Subcutaneous abdominal adipose tissue (tissue), 5 donors: ENCODE results near the gene OTOP2.

Source experiments
- H3K27ac ChIP-seq: one replicate; pipeline ENCODE4 v1.7.0; 2013; ENCODE audit warnings: low read depth, mild to moderate bottlenecking, inconsistent platforms, low read length, moderate library complexity
- H3K27me3 ChIP-seq, 5 donors: one replicate each; pipeline ENCODE4 v1.7.0; 2013; ENCODE audit warnings: low read length in 5 of 5, inconsistent platforms in 1 of 5; ENCODE audit not compliant: control insufficient read depth in 5 of 5, insufficient read depth in 4 of 5
- H3K36me3 ChIP-seq, 5 donors: one replicate each; pipeline ENCODE4 v1.7.0; 2013; ENCODE audit warnings: low read length in 5 of 5; ENCODE audit not compliant: control insufficient read depth in 5 of 5, insufficient read depth in 5 of 5
- H3K4me1 ChIP-seq, 5 donors: one replicate each; pipeline ENCODE4 v1.7.0; 2013; ENCODE audit warnings: low read length in 5 of 5, mild to moderate bottlenecking in 3 of 5, moderate library complexity in 1 of 5; ENCODE audit not compliant: control insufficient read depth in 5 of 5, insufficient read depth in 5 of 5
- H3K4me3 ChIP-seq, 5 donors: one replicate each; pipeline ENCODE4 v1.7.0; 2013; ENCODE audit warnings: low read length in 5 of 5, low read depth in 1 of 5
- H3K9ac ChIP-seq, 5 donors: one replicate each; pipeline ENCODE4 v1.7.0; 2013; ENCODE audit warnings: low read length in 5 of 5, mild to moderate bottlenecking in 4 of 5, moderate library complexity in 3 of 5
- H3K9me3 ChIP-seq, 5 donors: one replicate each; pipeline ENCODE4 v1.7.0; 2013; ENCODE audit warnings: low read length in 5 of 5; ENCODE audit not compliant: control insufficient read depth in 5 of 5
- donor health status: healthy.
- donor health status: healthy.
- donor health status: healthy.
- donor health status: healthy.
- donor health status: healthy.

OTOP2 gene

GRCh38 chr17:74922172-74922571, 1.9 kb upstream of the OTOP2 start:
- peaks cover 44 to 85% (median 66%) of the 10 kb centered on the region in 5 donors for H3K27me3 ChIP-seq

GRCh38 chr17:74922694-74923537, 1.2 kb upstream of the OTOP2 start, which contains the start of gene USH1G:
TSS of gene USH1G (minus strand) at chr17:74923255. CDS start at chr17:74923073, 182 bp downstream.
- Histone ChIP-seq H3K27ac (no peak within 1 kb of the TSS), H3K4me1 (peaks cover 2 to 32% (median 20%) of the 10 kb centered on the region in 5 donors), H3K27me3 (peaks cover 44 to 81% (median 66%) of the 10 kb centered on the region in 5 donors)

More at GRCh38 chr17:74922172-74922571, 1.9 kb upstream of the OTOP2 start:
- H3K36me3 ChIP-seq = no peaks in the 10 kb centered on the region
- no peak overlapping the region for H3K27ac ChIP-seq
- no peak overlapping the region for H3K9ac ChIP-seq
- no peaks in the 10 kb centered on the region for H3K9me3 ChIP-seq
- no peak overlapping the region for H3K4me3 ChIP-seq
- H3K4me1 ChIP-seq = peaks cover 1 to 38% (median 23%) of the 10 kb centered on the region in 5 donors

DNA sequence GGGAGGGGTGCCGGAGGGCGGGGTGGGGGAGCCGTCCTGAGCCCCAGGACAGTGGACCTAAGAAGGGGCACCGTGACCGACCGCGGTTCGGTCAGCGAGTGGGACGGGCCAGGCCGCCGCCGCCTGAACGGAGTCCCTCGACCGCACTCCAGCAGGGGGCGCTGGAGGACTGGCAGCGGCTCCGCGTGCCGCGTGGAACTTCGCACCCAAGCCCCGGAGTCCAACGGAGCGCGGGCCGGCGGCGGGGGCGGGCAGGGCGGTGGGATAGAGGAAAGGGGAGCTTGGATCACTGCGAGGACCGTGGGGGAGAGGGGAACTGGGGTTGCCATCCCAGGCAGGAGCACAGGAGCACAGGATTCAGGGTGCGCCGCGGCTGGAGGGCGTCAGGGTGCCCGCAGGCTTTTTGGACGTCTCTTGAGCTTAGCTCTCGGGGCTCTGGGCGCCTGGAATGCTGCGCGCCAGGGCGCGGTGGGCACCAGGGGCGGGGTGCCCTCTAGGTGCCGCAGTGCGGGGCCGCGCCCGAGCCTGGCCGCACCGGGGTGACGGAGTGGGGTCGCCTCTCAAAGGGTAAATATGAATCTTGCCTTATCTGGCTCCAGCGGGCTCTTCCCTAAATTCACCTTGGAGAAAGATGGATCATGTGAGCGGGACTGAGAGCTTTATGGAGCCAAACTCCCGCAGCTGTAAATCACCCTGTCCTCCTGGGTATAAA, 379 bp upstream of the OTOP2 start:
- peaks cover 44 to 77% (median 63%) of the 10 kb centered on the region in 5 donors for H3K27me3 ChIP-seq
- H3K36me3 ChIP-seq = no peaks in the 10 kb centered on the region
- no peaks in the 10 kb centered on the region for H3K9me3 ChIP-seq
- peak overlapping the region in 1 of 5 donors; percentile 44 for H3K4me3 ChIP-seq
- H3K9ac ChIP-seq = no peak overlapping the region
- H3K27ac ChIP-seq = no peak overlapping the region
- peaks cover 2 to 32% (median 20%) of the 10 kb centered on the region in 5 donors for H3K4me1 ChIP-seq

More at GRCh38 chr17:74922694-74923537, 1.2 kb upstream of the OTOP2 start, which contains the start of gene USH1G:
- Histone ChIP-seq H3K9ac (no peak within 1 kb of the TSS), H3K36me3 (no peaks in the 10 kb centered on the region), H3K9me3 (no peaks in the 10 kb centered on the region), H3K4me3 (peak within 1 kb of the TSS in 1 of 5 donors; percentile 44)

DNA sequence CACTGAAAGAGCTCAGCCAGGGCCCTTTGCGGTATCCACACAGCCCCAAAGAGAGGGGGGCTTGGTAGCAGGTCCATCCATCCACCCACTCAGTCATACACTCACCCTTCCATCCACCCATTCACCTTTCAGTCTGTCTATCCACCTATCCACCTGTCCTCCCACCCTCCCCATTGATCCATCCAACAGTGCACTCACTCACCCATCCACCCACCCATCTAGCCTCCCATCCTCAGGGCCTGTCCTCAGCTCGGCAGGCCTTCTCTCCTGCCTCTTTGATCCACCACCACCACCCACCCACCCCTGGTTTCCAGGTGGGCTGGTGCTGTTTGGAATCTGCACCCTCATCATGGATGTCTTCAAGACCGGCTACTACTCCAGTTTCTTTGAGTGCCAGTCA, 1.2 kb downstream of the OTOP2 start:
- Histone ChIP-seq H3K9ac (no peak overlapping the region), H3K27ac (no peak overlapping the region), H3K4me1 (peaks cover 2 to 24% (median 20%) of the 10 kb centered on the region in 5 donors), H3K9me3 (no peaks in the 10 kb centered on the region), H3K4me3 (no peak overlapping the region), H3K36me3 (no peaks in the 10 kb centered on the region), H3K27me3 (peaks cover 34 to 62% (median 58%) of the 10 kb centered on the region in 5 donors)

DNA sequence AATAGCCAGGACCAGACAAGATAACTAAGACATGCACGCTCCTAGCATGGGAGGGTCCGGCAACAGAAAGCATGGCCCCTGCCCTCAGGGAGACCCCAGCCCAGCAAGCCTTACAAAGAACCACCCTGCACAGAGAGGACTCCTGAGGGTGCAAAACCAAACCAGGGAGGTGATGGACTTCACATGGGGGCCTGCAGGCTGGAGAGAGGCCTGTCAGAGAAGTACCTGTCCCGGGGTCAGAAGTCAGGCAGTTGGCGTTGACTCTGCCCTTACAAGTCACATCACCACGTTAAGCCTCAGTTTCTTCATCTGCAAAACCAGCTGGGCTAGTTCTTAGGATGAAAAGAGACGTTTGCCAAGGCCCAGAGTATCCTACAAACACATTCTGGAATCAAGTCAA, 4.7 kb downstream of the OTOP2 start:
- Histone ChIP-seq H3K36me3 (no peaks in the 10 kb centered on the region), H3K27me3 (peaks cover 15 to 60% (median 48%) of the 10 kb centered on the region in 5 donors), H3K4me3 (no peak overlapping the region), H3K9ac (no peak overlapping the region), H3K9me3 (no peaks in the 10 kb centered on the region), H3K27ac (no peak overlapping the region), H3K4me1 (peaks cover 2 to 12% (median 11%) of the 10 kb centered on the region in 5 donors)

DNA sequence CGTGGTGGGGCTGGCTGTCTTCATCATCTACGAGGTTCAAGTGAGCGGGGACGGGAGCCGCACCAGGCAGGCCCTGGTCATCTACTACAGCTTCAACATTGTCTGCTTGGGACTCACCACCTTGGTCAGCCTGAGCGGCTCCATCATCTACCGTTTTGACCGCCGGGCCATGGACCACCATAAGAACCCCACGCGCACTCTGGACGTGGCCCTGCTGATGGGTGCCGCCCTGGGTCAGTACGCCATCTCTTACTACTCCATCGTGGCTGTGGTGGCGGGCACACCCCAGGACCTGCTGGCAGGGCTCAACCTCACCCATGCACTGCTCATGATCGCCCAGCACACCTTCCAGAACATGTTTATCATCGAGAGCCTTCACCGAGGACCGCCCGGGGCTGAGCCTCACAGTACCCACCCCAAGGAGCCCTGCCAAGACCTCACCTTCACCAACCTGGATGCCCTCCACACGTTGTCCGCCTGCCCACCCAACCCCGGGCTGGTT, 6.5 kb downstream of the OTOP2 start:
- Histone ChIP-seq H3K27me3 (peaks cover 14 to 55% (median 38%) of the 10 kb centered on the region in 5 donors), H3K27ac (no peak overlapping the region), H3K4me3 (no peak overlapping the region), H3K4me1 (peaks cover 0 to 2% (median under 1%) of the 10 kb centered on the region in 5 donors), H3K9me3 (no peaks in the 10 kb centered on the region), H3K36me3 (no peaks in the 10 kb centered on the region), H3K9ac (no peak overlapping the region)

DNA sequence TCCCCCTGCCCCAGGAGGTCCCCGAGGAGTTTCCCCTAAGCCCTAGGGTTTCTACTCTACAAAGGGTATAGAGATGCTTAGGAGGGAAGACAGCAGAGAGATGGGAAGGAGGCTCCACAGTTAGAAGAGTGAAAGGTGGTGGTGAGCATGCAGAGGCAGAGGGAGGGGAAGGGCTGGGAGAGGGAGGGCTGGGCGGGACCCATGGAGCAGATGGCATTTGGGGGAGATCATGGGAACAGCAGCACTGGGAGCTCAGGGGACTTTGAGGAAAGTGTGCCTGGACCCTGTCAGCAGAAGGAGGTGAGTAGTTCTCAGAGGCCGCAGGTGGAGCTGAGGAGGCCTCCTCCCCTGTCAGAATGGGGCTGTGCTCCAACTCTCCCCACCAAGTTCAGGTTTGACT, 11.0 kb downstream of the OTOP2 start:
- H3K27me3 ChIP-seq = peaks cover 22 to 75% (median 56%) of the 10 kb centered on the region in 5 donors
- no peak overlapping the region for H3K4me3 ChIP-seq
- H3K36me3 ChIP-seq = no peaks in the 10 kb centered on the region
- H3K27ac ChIP-seq = no peak overlapping the region
- no peak overlapping the region for H3K9ac ChIP-seq
- H3K4me1 ChIP-seq = peaks cover 0 to 10% (median 5%) of the 10 kb centered on the region in 5 donors
- no peaks in the 10 kb centered on the region for H3K9me3 ChIP-seq

GRCh38 chr17:74935585-74936469, 11.8 kb downstream of the OTOP2 start, which contains the start of gene OTOP3:
TSS of gene OTOP3 (plus strand) at chr17:74935898. CDS start at chr17:74935922, 24 bp downstream.
- Histone ChIP-seq H3K36me3 (no peaks in the 10 kb centered on the region), H3K27me3 (peaks cover 27 to 70% (median 53%) of the 10 kb centered on the region in 5 donors), H3K4me3 (no peak within 1 kb of the TSS), H3K9ac (no peak within 1 kb of the TSS), H3K9me3 (no peaks in the 10 kb centered on the region), H3K4me1 (peaks cover 0 to 10% (median 5%) of the 10 kb centered on the region in 5 donors), H3K27ac (no peak within 1 kb of the TSS)

- Histone ChIP-seq H3K27ac (no peak overlapping the region), H3K27me3 (peaks cover 31 to 72% (median 51%) of the 10 kb centered on the region in 5 donors), H3K9me3 (no peaks in the 10 kb centered on the region), H3K36me3 (no peaks in the 10 kb centered on the region), H3K9ac (no peak overlapping the region), H3K4me3 (no peak overlapping the region), H3K4me1 (peaks cover 0 to 10% (median 5%) of the 10 kb centered on the region in 5 donors)
Observed at GRCh38 chr17:74936470-74936799, 12.4 kb downstream of the OTOP2 start.
